Naive thymus-derived CD4-positive, alpha-beta T cell (primary cell): Measurements from ENCODE around the gene GPD1. TPM values are rescaled to one million over a fixed set of nuclear protein-coding genes. Genes with fewer than 3 reads are reported as not detected.

Experiments
- ATAC-seq: fragments of 150-1000 bp; cut with Tn5 transposase; 2 replicates; pipeline ENCODE4 v1.10.0; 2021; ENCODE audit warnings: mild to moderate bottlenecking, moderate library complexity
- CTCF ChIA-PET: fragments of 350-600 bp; sonication (Branson Sonifier 250); formaldehyde crosslinking; loops from one replicate; lab custom pipeline; 2021; ENCODE audit warnings: antibody characterized with exemption; lab: Charles Lee
- POLR2A ChIA-PET: fragments of 350-600 bp; sonication (Branson Sonifier 250); formaldehyde crosslinking; loops from one replicate; lab custom pipeline; 2021; ENCODE audit warnings: antibody characterized with exemption, inconsistent platforms; lab: Charles Lee
- DNase-seq, 9 donors: peaks; one replicate each; pipeline versions ENCODE4 v3.0.0 to v3.0.0-alpha.2; 2020 to 2022; ENCODE audit warnings: mixed read lengths in 1 of 9
- H3K27ac ChIP-seq: one replicate; pipeline ENCODE4 v1.7.0; 2013; ENCODE audit warnings: mild to moderate bottlenecking, low read depth, low read length, moderate library complexity
- H3K27me3 ChIP-seq, 2 donors: one replicate each; pipeline ENCODE4 v1.7.0; 2013; ENCODE audit warnings: low read length in 2 of 2, mild to moderate bottlenecking in 2 of 2, moderate library complexity in 2 of 2; ENCODE audit not compliant: control insufficient read depth in 2 of 2, insufficient read depth in 2 of 2
- H3K36me3 ChIP-seq, 3 experiments: 1 replicate in 2 of 3; 2 replicates in 1 of 3; pipeline ENCODE4 v1.7.0; 2013; ENCODE audit warnings: low read length in 3 of 3, mild to moderate bottlenecking in 3 of 3, moderate library complexity in 1 of 3; ENCODE audit not compliant: insufficient read depth in 3 of 3, control insufficient read depth in 2 of 3
- H3K4me1 ChIP-seq, 2 donors: one replicate each; pipeline ENCODE4 v1.7.0; 2013; ENCODE audit warnings: low read length in 2 of 2, mild to moderate bottlenecking in 2 of 2, moderate library complexity in 1 of 2; ENCODE audit not compliant: control insufficient read depth in 2 of 2, insufficient read depth in 2 of 2
- H3K4me3 ChIP-seq: 2 replicates; pipeline ENCODE4 v1.7.0; 2013; ENCODE audit warnings: mild to moderate bottlenecking, low read length
- H3K9me3 ChIP-seq, 3 experiments: 1 replicate in 2 of 3; 2 replicates in 1 of 3; pipeline ENCODE4 v1.7.0; 2013; ENCODE audit warnings: low read length in 3 of 3; ENCODE audit not compliant: control insufficient read depth in 2 of 3
- H3K27ac Mint-ChIP-seq, 9 donors: one replicate each; pipeline ENCODE4 v1.8.0; 2020 to 2022; ENCODE audit warnings: mixed read lengths in 9 of 9, mild to moderate bottlenecking in 8 of 9, moderate library complexity in 5 of 9, inconsistent platforms in 2 of 9
- H3K27me3 Mint-ChIP-seq, 5 donors: one replicate each; pipeline ENCODE4 v1.8.0; 2021 to 2022; ENCODE audit warnings: mixed read lengths in 5 of 5, mild to moderate bottlenecking in 1 of 5
- H3K36me3 Mint-ChIP-seq, 5 donors: one replicate each; pipeline ENCODE4 v1.8.0; 2020 to 2022; ENCODE audit warnings: mixed read lengths in 5 of 5, mild to moderate bottlenecking in 3 of 5, inconsistent platforms in 1 of 5
- H3K4me1 Mint-ChIP-seq, 7 donors: one replicate each; pipeline ENCODE4 v1.8.0; 2020 to 2022; ENCODE audit warnings: mixed read lengths in 7 of 7, mild to moderate bottlenecking in 3 of 7, inconsistent platforms in 1 of 7
- H3K4me3 Mint-ChIP-seq, 10 donors: one replicate each; pipeline ENCODE4 v1.8.0; 2020 to 2022; ENCODE audit warnings: mild to moderate bottlenecking in 10 of 10, mixed read lengths in 10 of 10, moderate library complexity in 6 of 10, inconsistent platforms in 2 of 10
- H3K9me3 Mint-ChIP-seq, 11 donors: one replicate each; pipeline ENCODE4 v1.8.0; 2020 to 2022; ENCODE audit warnings: mixed read lengths in 11 of 11, mild to moderate bottlenecking in 4 of 11, inconsistent platforms in 1 of 11, moderate library complexity in 1 of 11
- intact Hi-C, 2 donors: fragments of 100-400 bp; cut with micrococcal nuclease; formaldehyde crosslinking; loops; one replicate each; pipeline ENCODE4 v1.15.1; 2023
- polyA plus RNA-seq, 2 donors: library from polyadenylated mRNA; unstranded; fragments of 300-500 nt; fragmentation: Illumina TruSeq; gene quantifications; one replicate each; pipeline ENCODE4 v1.2.3, GENCODE V29; 2021
- total RNA-seq, 6 experiments: library from RNA in 5 of 6; stranded (reverse) in 5 of 6; gene quantifications; 1 replicate in 5 of 6; 2 replicates in 1 of 6; pipeline ENCODE4 v1.2.3 and lab custom pipeline; 2021 to 2026

The GPD1 gene
- total and polyA plus RNA-seq, 7 experiments from 2014 or later = 0.50 to 1.5 (median 0.60) TPM; not detected in 2

DNA sequence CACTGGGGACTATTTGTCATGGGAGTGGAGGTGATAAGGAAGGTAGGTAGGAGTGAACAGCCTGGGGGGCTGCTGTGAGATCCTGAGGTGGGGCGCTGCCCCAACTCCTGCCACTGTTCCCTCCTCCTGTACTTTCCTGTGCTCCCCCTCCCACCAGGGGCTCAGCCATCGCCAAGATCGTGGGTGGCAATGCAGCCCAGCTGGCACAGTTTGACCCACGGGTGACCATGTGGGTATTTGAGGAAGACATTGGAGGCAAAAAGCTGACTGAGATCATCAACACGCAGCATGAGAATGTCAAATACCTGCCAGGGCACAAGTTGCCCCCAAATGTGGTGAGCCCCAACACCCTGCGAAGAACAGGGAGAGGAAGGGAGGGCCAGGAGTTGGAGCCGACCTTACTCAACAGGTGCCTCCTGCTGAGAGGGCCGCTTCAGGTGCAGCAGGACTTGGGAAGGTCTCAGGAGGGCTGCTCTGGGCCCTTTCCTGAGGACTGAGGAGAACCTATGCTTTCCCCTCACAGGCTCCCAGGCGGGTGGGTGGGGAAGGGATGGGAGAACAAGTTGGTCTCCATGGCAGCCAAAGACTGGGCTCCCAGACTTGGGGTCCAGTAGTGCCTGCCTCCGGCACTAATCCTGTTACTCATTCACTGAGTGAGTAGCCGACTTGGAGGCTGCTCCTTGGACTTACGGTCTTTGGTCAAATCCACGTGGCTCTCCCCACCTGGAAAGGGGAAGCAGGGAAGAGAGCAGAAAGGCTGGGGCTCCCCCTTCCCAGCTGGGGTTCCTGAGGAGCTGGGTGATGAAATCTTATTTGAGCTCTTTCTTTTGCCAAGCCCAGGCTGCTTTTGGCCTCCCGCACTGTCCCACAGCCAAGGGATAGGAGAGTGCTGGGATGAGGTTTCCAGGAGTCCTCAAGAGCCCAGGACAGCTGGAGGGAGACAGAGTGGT is 884 bp downstream of the GPD1 start:
- intact Hi-C loops = no loop called here
- Histone ChIP-seq H3K27me3 (no peaks in the 10 kb centered on the region), H3K4me3 (no peak overlapping the region), H3K27ac (no peak overlapping the region), H3K4me1 (no peaks in the 10 kb centered on the region), H3K9me3 (no peaks in the 10 kb centered on the region), H3K36me3 (peaks cover 0 to 11% (median 0%) of the 10 kb centered on the region in 3 experiments)
- H3K9me3 Mint-ChIP-seq = no peaks in the 10 kb centered on the region
- no peak for DNase-seq
- peaks cover 0 to 7% (median 5%) of the 10 kb centered on the region in 5 donors for H3K36me3 Mint-ChIP-seq
- no peak for ATAC-seq
- peaks cover 0 to 3% (median 0%) of the 10 kb centered on the region in 7 donors for H3K4me1 Mint-ChIP-seq
- CTCF ChIA-PET = interaction anchor here (0.6 kb wide), 1 partner anchor 31 kb away, joined by 4 read pairs; no protein-coding TSS in a partner anchor
- no peaks in the 10 kb centered on the region for H3K27me3 Mint-ChIP-seq
- POLR2A ChIA-PET = interaction anchor here (0.5 kb wide), 1 partner anchor 20 kb away, joined by 3 read pairs; the partner anchor contains the start of gene SMARCD1
- no peak overlapping the region for H3K27ac Mint-ChIP-seq
- no peak overlapping the region for H3K4me3 Mint-ChIP-seq

DNA sequence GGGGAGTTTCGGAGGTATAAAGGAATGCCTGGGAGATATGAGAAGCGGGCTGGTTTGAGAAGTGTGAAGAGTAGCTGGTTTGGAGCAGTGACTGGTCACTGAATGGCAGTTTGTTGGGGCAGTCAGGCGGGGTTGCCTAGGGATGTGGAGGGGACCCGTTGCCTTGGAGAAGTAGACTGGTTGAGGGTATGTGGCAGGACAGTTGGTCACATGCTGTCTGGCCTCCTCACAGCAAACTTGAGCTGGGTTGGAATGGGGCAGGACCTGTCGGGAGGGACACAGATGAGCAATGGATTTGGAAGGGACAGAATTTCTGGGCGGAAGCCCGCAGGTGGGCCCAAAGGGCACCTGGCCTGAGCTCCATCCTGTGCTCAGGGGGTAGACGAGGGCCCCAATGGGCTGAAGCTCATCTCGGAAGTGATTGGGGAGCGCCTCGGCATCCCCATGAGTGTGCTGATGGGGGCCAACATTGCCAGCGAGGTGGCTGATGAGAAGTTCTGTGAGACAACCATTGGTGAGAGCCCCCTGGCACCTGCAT is 2.2 kb downstream of the GPD1 start:
- H3K4me1 ChIP-seq = peaks cover 0 to 2% of the 10 kb centered on the region in 2 donors
- no peaks in the 10 kb centered on the region for H3K36me3 ChIP-seq
- Mint-ChIP-seq H3K36me3 (peaks cover 0 to 3% (median 0%) of the 10 kb centered on the region in 5 donors), H3K4me3 (no peak overlapping the region), H3K4me1 (peaks cover 0 to 10% (median 6%) of the 10 kb centered on the region in 7 donors), H3K27me3 (no peaks in the 10 kb centered on the region), H3K9me3 (no peaks in the 10 kb centered on the region), H3K27ac (peak overlapping the region in 1 of 9 donors; percentile 65)
- H3K4me3 ChIP-seq = no peak overlapping the region
- DNase-seq (no peak), ATAC-seq (no peak)
- intact Hi-C loops = no loop called here
- no peaks in the 10 kb centered on the region for H3K9me3 ChIP-seq
- ChIA-PET CTCF (interaction anchor here (0.5 to 1.2 kb wide), 2 partner anchors 16 to 1463 kb away, joined by 3 to 4 read pairs; no protein-coding TSS in a partner anchor), POLR2A (interaction anchor here (0.5 to 1.7 kb wide), 2 partner anchors 20 to 81 kb away, joined by 3 to 6 read pairs; partner anchors contain the start of gene RACGAP1)
- no peaks in the 10 kb centered on the region for H3K27me3 ChIP-seq
- no peak overlapping the region for H3K27ac ChIP-seq

- H3K4me3 Mint-ChIP-seq = no peak overlapping the region
- DNase-seq (no peak), ATAC-seq (no peak)
- Histone ChIP-seq H3K4me1 (peaks cover 0 to 4% of the 10 kb centered on the region in 2 donors), H3K9me3 (no peaks in the 10 kb centered on the region), H3K27ac (no peak overlapping the region), H3K27me3 (no peaks in the 10 kb centered on the region), H3K36me3 (no peaks in the 10 kb centered on the region), H3K4me3 (no peak overlapping the region)
- ChIA-PET POLR2A (interaction anchor here (1.7 kb wide), 1 partner anchor 21 kb away, joined by 3 read pairs; no protein-coding TSS in a partner anchor), CTCF (interaction anchor here (0.5 to 1.5 kb wide), 3 partner anchors 17 to 89 kb away, joined by 3 to 5 read pairs (median 4); partner anchors contain the start of gene SMARCD1)
- H3K9me3 Mint-ChIP-seq = no peaks in the 10 kb centered on the region
- H3K36me3 Mint-ChIP-seq = no peaks in the 10 kb centered on the region
- H3K27me3 Mint-ChIP-seq = no peaks in the 10 kb centered on the region
- peaks cover 0 to 15% (median 11%) of the 10 kb centered on the region in 7 donors for H3K4me1 Mint-ChIP-seq
- peak overlapping the region in 1 of 9 donors; percentile 25 for H3K27ac Mint-ChIP-seq
- intact Hi-C loops = no loop called here
These were observed 3.1 kb downstream of the GPD1 start for GRCh38 chr12:50106907-50107306.

DNA sequence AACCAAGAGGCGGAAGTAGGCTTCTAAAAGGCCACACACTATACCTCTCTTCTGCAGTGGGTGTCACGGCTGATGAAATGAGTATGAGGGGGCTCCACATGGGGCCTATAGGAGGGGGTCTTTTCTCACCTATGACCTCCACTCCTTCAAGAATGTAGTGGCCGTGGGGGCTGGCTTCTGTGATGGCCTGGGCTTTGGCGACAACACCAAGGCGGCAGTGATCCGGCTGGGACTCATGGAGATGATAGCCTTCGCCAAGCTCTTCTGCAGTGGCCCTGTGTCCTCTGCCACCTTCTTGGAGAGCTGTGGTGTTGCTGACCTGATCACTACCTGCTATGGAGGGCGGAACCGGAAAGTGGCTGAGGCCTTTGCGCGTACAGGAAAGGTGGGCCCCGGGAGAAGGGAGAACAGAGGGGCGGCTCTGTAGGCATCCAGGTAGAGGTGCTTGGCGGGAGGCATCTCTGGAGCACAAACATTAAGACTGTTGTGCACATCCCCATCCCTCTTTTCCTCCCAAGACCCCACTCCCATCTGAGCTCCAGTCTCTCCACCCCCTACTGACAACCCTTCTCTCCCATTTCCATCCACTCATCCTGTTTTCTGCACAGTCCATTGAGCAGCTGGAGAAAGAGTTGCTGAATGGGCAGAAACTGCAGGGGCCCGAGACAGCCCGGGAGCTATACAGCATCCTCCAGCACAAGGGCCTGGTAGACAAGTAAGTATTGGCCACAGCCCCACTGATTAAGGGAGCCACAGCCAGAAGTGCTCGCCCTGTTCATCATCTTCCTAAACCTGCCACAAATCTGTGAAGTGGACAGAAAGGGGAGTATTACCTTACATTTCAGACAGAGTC is 3.8 kb downstream of the GPD1 start:
- peaks cover 0 to 5% (median 0%) of the 10 kb centered on the region in 3 experiments for H3K36me3 ChIP-seq
- H3K9me3 ChIP-seq = no peaks in the 10 kb centered on the region
- POLR2A ChIA-PET = interaction anchor here (0.6 kb wide), 1 partner anchor 571 kb away, joined by 3 read pairs; no protein-coding TSS in a partner anchor
- no peaks in the 10 kb centered on the region for H3K9me3 Mint-ChIP-seq
- peaks cover 0 to 16% (median 15%) of the 10 kb centered on the region in 7 donors for H3K4me1 Mint-ChIP-seq
- H3K27me3 ChIP-seq = no peaks in the 10 kb centered on the region
- H3K4me3 Mint-ChIP-seq = no peak overlapping the region
- ATAC-seq (no peak), DNase-seq (no peak)
- H3K27ac ChIP-seq = no peak overlapping the region
- H3K4me1 ChIP-seq = peaks cover under 1 to 4% of the 10 kb centered on the region in 2 donors
- CTCF ChIA-PET = interaction anchor here (0.6 to 1.5 kb wide), 3 partner anchors 18 to 37 kb away, joined by 3 to 4 read pairs (median 4); partner anchors contain the start of gene SMARCD1
- no peak overlapping the region for H3K4me3 ChIP-seq
- no peaks in the 10 kb centered on the region for H3K27me3 Mint-ChIP-seq
- H3K36me3 Mint-ChIP-seq = peaks cover 0 to 2% (median 0%) of the 10 kb centered on the region in 5 donors
- H3K27ac Mint-ChIP-seq = peak overlapping the region in 1 of 9 donors; percentile 25
- intact Hi-C loops = no loop called here

- no peak for DNase-seq
- POLR2A ChIA-PET = interaction anchor here (0.5 to 1.9 kb wide), 2 partner anchors 165 to 175 kb away, joined by 3 to 4 read pairs; no protein-coding TSS in a partner anchor
These were observed 5.5 kb downstream of the GPD1 start for GRCh38 chr12:50109319-50109718.

More at GRCh38 chr12:50109319-50109718, 5.5 kb downstream of the GPD1 start:
- Mint-ChIP-seq H3K4me3 (no peak overlapping the region), H3K4me1 (peaks cover 2 to 27% (median 22%) of the 10 kb centered on the region in 7 donors), H3K27ac (no peak overlapping the region), H3K27me3 (no peaks in the 10 kb centered on the region), H3K36me3 (peaks cover 0 to 3% (median under 1%) of the 10 kb centered on the region in 5 donors), H3K9me3 (no peaks in the 10 kb centered on the region)
- peaks cover 10 to 13% of the 10 kb centered on the region in 2 donors for H3K4me1 ChIP-seq
- no peak for ATAC-seq
- H3K27ac ChIP-seq = no peak overlapping the region
- peaks cover 0 to 5% (median 0%) of the 10 kb centered on the region in 3 experiments for H3K36me3 ChIP-seq
- no peaks in the 10 kb centered on the region for H3K9me3 ChIP-seq
- CTCF ChIA-PET = interaction anchor here (0.5 to 4.2 kb wide), 3 partner anchors 19 to 100 kb away, joined by 4 to 29 read pairs (median 18); partner anchors contain the start of gene SMARCD1
- H3K4me3 ChIP-seq = no peak overlapping the region
- intact Hi-C loops = no loop called here
- no peaks in the 10 kb centered on the region for H3K27me3 ChIP-seq
